ENCODE data around the gene NEUROD4. TPM values are rescaled to one million over a fixed set of nuclear protein-coding genes. Genes with fewer than 3 reads are reported as not detected.
A peak's percentile ranks its signal among the peaks of the same experiment; 100 is the strongest.

The NEUROD4 gene
- total and polyA plus RNA-seq, 9 donors, result under 0.01 TPM; not detected in 8

DNA sequence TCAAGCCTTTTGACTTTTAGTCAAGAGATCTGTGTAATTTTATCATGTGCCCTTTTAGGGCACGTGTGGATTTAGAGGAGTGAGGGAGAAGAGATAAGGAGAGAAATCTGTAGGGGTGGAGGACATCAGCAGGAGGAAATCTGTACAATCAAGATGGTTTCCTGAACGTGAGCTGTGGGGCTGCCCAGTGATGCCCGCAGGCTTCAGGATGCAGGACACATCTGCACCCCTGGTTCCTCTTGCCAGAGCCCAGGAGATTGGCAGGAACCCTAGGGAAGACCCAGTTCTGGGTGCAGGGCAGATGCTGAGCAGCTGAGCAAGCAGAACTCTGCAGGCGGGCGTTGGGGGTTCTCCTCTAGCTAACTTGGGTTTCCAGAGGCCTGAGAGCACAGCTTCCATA lies 23.6 kb upstream of the NEUROD4 start:
- Histone ChIP-seq H3K4me3 (ENCODE audit: low read length) (no peak overlapping the region), H3K9me3 (replicated peaks; ENCODE audit: control insufficient read depth, low read depth, low read length) (no peaks in the 10 kb centered on the region), H3K4me1 (ENCODE audit: control insufficient read depth, insufficient read depth, low read length) (no peaks in the 10 kb centered on the region), H3K27ac (ENCODE audit: low read length) (no peak overlapping the region), H3K36me3 (ENCODE audit: control insufficient read depth, insufficient read depth, low read length) (no peaks in the 10 kb centered on the region), H3K27me3 (ENCODE audit: control insufficient read depth, insufficient read depth, low read length) (no peaks in the 10 kb centered on the region)
- DNase-seq, result no peak
- 52% methylated on average over 3 of the region's 5 CpGs for WGBS (ENCODE audit: insufficient coverage)

DNA sequence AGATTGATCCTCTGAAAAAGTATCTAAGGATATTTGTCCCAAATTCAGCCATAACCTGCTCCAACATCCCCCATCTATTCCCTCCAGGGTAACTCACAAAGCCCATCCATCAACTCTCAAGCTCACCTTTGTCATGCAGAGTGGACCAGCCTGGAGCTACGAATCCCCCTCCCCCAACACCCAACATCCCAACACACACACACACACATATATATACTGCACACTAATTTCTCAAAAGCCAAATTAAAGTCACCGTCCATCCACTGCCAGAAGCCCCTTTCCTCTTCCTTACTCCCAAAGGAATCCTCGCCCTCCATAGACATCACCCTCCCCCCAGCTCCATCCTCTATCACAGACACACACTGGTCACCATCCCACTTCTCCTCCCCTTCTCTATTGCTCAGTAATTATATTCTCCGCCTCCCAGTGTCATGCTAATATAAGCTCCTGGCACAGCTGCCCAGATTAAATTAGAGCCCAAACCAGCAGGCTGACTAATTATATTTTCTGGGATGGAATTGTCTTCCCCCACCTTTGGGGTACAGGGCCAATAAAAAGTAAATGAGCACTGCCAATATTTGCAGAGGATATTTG lies 21.7 kb upstream of the NEUROD4 start:
- no peak overlapping the region for H3K27ac ChIP-seq (ENCODE audit: low read length)
- no peaks in the 10 kb centered on the region for H3K27me3 ChIP-seq (ENCODE audit: control insufficient read depth, insufficient read depth, low read length)
- H3K9me3 ChIP-seq (replicated peaks; ENCODE audit: control insufficient read depth, low read depth, low read length), result no peaks in the 10 kb centered on the region
- H3K4me3 ChIP-seq (ENCODE audit: low read length), result no peak overlapping the region
- DNase-seq, result no peak
- no peaks in the 10 kb centered on the region for H3K36me3 ChIP-seq (ENCODE audit: control insufficient read depth, insufficient read depth, low read length)
- H3K4me1 ChIP-seq (ENCODE audit: control insufficient read depth, insufficient read depth, low read length), result no peaks in the 10 kb centered on the region
- WGBS (ENCODE audit: insufficient coverage), result 50% methylated on average over 3 of the region's 4 CpGs

DNA sequence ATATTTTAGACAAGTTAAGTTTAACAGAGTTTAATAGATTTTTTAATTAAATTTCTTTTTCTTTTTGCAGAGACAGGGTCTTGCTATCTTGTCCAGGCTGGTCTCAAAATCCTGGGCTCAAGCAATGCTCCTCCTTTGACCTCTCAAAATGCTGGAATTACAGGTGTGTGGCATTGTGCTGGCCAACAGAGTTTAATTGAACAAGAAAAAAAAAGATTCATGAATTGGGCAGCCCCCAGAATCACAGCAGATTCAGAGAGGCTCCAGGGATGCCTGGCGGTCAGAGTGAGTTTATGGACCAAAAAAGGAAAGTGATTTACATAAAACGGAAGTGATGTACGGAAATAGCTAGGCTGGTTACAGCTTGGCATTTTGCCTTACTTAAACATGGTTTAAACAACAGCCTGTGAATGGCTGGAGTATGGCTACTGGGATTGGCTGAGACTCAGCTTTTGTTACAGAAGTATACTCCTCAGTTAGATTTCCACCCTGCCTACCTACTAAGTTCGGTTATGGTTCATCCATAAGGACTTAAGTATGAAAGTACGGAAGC lies 20.7 kb upstream of the NEUROD4 start:
- DNase-seq, result no peak
- no peaks in the 10 kb centered on the region for H3K27me3 ChIP-seq (ENCODE audit: control insufficient read depth, insufficient read depth, low read length)
- H3K36me3 ChIP-seq (ENCODE audit: control insufficient read depth, insufficient read depth, low read length), result no peaks in the 10 kb centered on the region
- H3K4me3 ChIP-seq (ENCODE audit: low read length), result no peak overlapping the region
- WGBS (ENCODE audit: insufficient coverage), result 30% methylated on average over 1 of the region's 5 CpGs
- no peaks in the 10 kb centered on the region for H3K9me3 ChIP-seq (replicated peaks; ENCODE audit: control insufficient read depth, low read depth, low read length)
- no peak overlapping the region for H3K27ac ChIP-seq (ENCODE audit: low read length)
- no peaks in the 10 kb centered on the region for H3K4me1 ChIP-seq (ENCODE audit: control insufficient read depth, insufficient read depth, low read length)

DNA sequence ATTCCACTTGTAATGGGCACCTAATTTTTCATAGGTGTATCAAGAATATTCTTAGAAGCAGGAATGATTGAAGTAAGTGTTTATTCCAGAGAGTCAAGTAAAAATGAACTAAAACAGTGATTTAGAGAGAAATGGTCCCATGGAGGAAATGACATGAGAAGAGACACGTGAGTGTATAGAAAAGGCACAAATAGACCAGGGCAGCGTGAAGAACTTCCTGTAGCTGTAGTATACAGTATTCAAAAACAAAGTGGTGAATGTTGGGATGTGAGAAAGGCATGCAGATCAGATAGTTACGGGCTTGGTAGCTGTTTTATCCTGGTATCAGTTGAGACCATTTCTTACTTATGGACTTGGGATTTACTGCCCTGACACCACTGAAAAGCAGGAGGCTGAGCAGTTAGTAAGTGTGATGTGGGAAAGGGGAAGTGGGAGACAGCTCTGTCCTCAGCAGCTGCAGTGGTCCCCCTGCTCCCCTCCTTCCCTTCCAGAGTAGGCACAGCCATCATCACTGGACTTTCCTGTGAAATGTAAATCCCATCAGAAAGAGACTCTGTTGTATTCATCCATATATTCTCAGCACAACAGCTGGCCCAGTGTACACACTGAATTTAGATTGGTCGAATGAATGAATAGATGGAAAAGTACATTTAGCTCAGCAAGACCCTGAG lies 18.4 kb upstream of the NEUROD4 start:
- Histone ChIP-seq H3K9me3 (replicated peaks; ENCODE audit: control insufficient read depth, low read depth, low read length) (no peaks in the 10 kb centered on the region), H3K4me1 (ENCODE audit: control insufficient read depth, insufficient read depth, low read length) (no peaks in the 10 kb centered on the region), H3K36me3 (ENCODE audit: control insufficient read depth, insufficient read depth, low read length) (no peaks in the 10 kb centered on the region), H3K27me3 (ENCODE audit: control insufficient read depth, insufficient read depth, low read length) (no peaks in the 10 kb centered on the region), H3K4me3 (ENCODE audit: low read length) (no peak overlapping the region), H3K27ac (ENCODE audit: low read length) (no peak overlapping the region)
- WGBS (ENCODE audit: insufficient coverage), result 67% methylated on average over 3 of the region's 4 CpGs
- no peak for DNase-seq

DNA sequence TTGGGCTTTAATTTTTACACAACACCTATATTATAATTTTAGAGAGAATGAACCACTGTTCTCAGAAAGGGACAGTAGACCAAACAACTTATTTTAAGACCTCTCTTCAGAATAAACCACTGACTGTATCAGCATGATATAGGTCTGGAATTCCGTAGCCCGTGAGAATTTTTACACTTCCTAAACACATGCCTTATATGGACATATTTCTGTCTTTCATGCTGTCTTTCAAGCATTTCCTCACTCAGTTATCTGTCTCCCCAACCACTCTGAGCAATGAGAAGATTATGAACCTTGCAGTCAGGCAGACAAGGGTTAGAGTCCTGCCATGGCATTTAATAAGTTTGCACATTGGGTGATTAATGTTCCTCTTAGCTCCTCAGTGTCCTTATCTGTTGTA lies 17.4 kb upstream of the NEUROD4 start:
- WGBS (ENCODE audit: insufficient coverage), result no CpG with 5 or more reads among the region's 2 CpGs
- Histone ChIP-seq H3K27ac (ENCODE audit: low read length) (no peak overlapping the region), H3K27me3 (ENCODE audit: control insufficient read depth, insufficient read depth, low read length) (no peaks in the 10 kb centered on the region), H3K9me3 (replicated peaks; ENCODE audit: control insufficient read depth, low read depth, low read length) (no peaks in the 10 kb centered on the region), H3K4me3 (ENCODE audit: low read length) (no peak overlapping the region), H3K4me1 (ENCODE audit: control insufficient read depth, insufficient read depth, low read length) (no peaks in the 10 kb centered on the region), H3K36me3 (ENCODE audit: control insufficient read depth, insufficient read depth, low read length) (no peaks in the 10 kb centered on the region)
- DNase-seq, result no peak

DNA sequence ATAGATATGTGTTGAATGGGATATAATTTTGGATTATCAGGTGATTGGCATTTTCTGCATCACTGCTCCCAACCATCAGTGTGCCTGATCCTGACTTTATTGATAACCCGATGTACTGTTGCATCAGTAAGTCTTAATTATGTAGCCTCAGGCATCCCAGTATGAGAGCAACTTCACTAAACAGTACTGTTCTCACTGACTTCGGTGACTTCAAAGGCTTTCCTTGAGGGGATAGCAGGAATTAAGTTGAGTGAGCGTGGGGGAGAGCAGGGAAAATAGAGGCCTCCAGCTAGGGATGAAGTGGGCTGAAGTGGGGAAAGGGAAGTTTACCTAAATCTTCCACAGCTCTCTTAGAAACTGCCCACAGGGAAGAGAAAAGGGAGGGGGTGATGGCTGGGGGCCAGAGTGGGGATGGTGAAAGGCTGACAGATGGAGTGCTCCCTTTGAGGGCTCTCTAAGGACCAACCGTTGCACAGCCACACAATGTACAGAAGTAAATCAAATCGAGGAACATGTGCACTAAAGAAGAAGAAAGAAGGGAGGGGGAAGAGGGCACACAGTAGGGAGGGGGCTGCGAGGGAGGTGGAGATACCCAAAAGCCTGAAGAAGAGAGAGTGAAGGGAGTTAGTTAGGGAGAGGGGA lies 10.7 kb upstream of the NEUROD4 start:
- no peaks in the 10 kb centered on the region for H3K36me3 ChIP-seq (ENCODE audit: control insufficient read depth, insufficient read depth, low read length)
- 33% methylated on average over 1 of the region's 6 CpGs for WGBS (ENCODE audit: insufficient coverage)
- no peak overlapping the region for H3K4me3 ChIP-seq (ENCODE audit: low read length)
- DNase-seq, result no peak
- H3K9me3 ChIP-seq (replicated peaks; ENCODE audit: control insufficient read depth, low read depth, low read length), result peaks cover 2% of the 10 kb centered on the region
- H3K27ac ChIP-seq (ENCODE audit: low read length), result no peak overlapping the region
- peaks cover 3% of the 10 kb centered on the region for H3K27me3 ChIP-seq (ENCODE audit: control insufficient read depth, insufficient read depth, low read length)
- peaks cover 8% of the 10 kb centered on the region for H3K4me1 ChIP-seq (ENCODE audit: control insufficient read depth, insufficient read depth, low read length)

DNA sequence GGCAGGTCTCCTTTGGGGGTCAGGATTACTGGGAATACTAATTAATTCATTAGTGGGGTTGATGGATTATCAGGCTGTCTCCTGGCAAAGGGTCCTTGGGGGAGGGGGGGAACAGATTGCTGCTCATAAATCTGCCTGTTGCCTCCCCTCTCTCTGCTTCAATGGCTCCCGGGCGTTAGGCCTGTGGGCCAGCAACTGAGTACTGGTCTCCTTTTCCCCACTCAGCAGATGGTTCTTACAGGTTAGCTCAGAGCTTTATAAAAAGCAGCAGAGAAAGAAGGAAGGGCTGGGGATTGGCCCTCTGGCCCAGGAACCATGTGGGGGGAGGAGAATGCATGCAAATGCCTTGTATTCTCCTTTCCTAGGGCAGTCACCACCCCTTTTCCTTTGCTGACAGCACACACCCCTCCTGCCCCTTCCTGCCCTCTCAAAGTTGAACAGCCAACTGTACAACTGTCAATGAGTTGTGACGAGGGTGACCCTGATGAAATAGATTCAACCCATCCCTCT lies 2.3 kb upstream of the NEUROD4 start:
- H3K27me3 ChIP-seq (ENCODE audit: control insufficient read depth, insufficient read depth, low read length), result no peaks in the 10 kb centered on the region
- no peak for DNase-seq
- no peaks in the 10 kb centered on the region for H3K4me1 ChIP-seq (ENCODE audit: control insufficient read depth, insufficient read depth, low read length)
- H3K36me3 ChIP-seq (ENCODE audit: control insufficient read depth, insufficient read depth, low read length), result no peaks in the 10 kb centered on the region
- no peak overlapping the region for H3K27ac ChIP-seq (ENCODE audit: low read length)
- no CpG with 5 or more reads among the region's 3 CpGs for WGBS (ENCODE audit: insufficient coverage)
- H3K4me3 ChIP-seq (ENCODE audit: low read length), result no peak overlapping the region
- H3K9me3 ChIP-seq (replicated peaks; ENCODE audit: control insufficient read depth, low read depth, low read length), result peaks cover 2% of the 10 kb centered on the region

DNA sequence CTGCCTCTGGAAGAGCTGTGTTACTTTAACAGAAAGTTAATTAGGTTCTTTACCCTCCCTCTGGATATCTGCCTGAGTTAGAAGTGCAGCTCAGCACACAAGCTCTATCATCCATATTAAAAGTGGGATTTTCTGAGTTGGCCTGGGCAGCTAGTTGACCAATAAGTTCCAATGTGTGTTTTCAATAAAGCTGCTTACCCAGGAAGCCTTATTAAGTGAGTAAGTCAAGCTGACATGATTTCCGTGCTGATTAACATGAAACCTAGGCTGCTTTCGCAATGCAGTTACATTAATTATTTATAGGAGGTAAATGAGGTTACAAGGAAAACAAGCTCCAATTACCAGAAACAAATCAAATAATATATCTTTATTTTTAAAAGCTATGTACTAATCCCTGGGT lies 4.8 kb downstream of the NEUROD4 start:
- Histone ChIP-seq H3K27me3 (ENCODE audit: control insufficient read depth, insufficient read depth, low read length) (peaks cover 2% of the 10 kb centered on the region), H3K4me1 (ENCODE audit: control insufficient read depth, insufficient read depth, low read length) (no peaks in the 10 kb centered on the region), H3K27ac (ENCODE audit: low read length) (no peak overlapping the region), H3K36me3 (ENCODE audit: control insufficient read depth, insufficient read depth, low read length) (no peaks in the 10 kb centered on the region), H3K9me3 (replicated peaks; ENCODE audit: control insufficient read depth, low read depth, low read length) (no peaks in the 10 kb centered on the region), H3K4me3 (ENCODE audit: low read length) (no peak overlapping the region)
- no peak for DNase-seq
- WGBS (ENCODE audit: insufficient coverage), result no CpG with 5 or more reads among the region's 2 CpGs

DNA sequence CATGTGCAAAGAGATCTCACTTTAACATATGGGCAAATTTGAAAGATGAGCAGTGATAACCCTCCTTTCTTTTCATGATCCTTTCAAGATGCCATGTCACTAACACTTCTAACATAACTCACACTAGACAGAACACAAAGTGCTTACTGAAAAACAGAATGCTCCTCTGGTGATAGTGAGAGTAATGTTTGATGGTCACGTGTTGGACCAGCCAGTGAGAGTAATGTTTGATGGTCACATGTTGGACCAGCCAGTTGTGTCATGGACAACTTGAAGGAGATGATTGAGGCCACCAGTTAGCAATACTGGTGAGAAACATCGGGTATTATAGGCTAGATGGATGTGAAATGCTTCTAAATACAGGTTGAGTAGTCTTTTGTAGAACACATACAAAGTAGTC lies 5.7 kb downstream of the NEUROD4 start:
- H3K4me3 ChIP-seq (ENCODE audit: low read length), result no peak overlapping the region
- DNase-seq, result no peak
- 50% methylated on average over 1 of the region's 2 CpGs for whole genome bisulfite sequencing (ENCODE audit: insufficient coverage)
- H3K27ac ChIP-seq (ENCODE audit: low read length), result no peak overlapping the region
- H3K27me3 ChIP-seq (ENCODE audit: control insufficient read depth, insufficient read depth, low read length), result peaks cover 2% of the 10 kb centered on the region
- H3K36me3 ChIP-seq (ENCODE audit: control insufficient read depth, insufficient read depth, low read length), result no peaks in the 10 kb centered on the region
- no peaks in the 10 kb centered on the region for H3K4me1 ChIP-seq (ENCODE audit: control insufficient read depth, insufficient read depth, low read length)
- H3K9me3 ChIP-seq (replicated peaks; ENCODE audit: control insufficient read depth, low read depth, low read length), result no peaks in the 10 kb centered on the region

DNA sequence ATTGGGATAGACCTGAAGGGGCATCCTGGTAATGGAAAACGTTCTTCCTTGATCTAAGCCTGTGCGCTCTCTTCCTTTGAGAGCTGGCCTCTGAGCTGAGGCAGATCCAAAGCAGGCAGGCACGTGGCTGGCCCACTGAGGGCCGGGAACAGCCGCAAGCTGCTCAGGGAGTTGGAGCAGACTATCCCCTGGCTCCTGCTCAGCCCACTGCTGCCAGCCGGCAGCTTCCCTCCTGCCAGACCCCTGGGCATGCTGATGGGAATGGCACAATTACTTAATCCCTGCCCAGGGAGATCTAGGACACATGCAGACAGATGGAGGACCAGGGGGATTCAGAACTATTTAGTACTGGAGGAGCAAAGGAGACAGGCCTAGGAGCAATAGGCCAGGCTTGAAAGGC lies 14.4 kb downstream of the NEUROD4 start:
- 37% methylated on average over 6 of the region's 6 CpGs for WGBS (ENCODE audit: insufficient coverage)
- H3K36me3 ChIP-seq (ENCODE audit: control insufficient read depth, insufficient read depth, low read length), result no peaks in the 10 kb centered on the region
- H3K27ac ChIP-seq (ENCODE audit: low read length), result peak overlapping the region; percentile 79
- peak; percentile 76 for DNase-seq
- no peaks in the 10 kb centered on the region for H3K9me3 ChIP-seq (replicated peaks; ENCODE audit: control insufficient read depth, low read depth, low read length)
- H3K4me1 ChIP-seq (ENCODE audit: control insufficient read depth, insufficient read depth, low read length), result peaks cover 31% of the 10 kb centered on the region
- H3K27me3 ChIP-seq (ENCODE audit: control insufficient read depth, insufficient read depth, low read length), result no peaks in the 10 kb centered on the region
- no peak overlapping the region for H3K4me3 ChIP-seq (ENCODE audit: low read length)

Data from muscle of leg (tissue), 11 donors.